GM12873 (cell line): Measurements from ENCODE around the gene ECD.

Experiments
- CTCF ChIP-seq: IDR thresholded peaks from 2 replicates; pipeline ENCODE4 v1.5.1; 2012; ENCODE audit warnings: low read depth, mild to moderate bottlenecking, moderate library complexity, low read length, control low read depth; ENCODE audit not compliant: insufficient read depth; ENCODE audit errors: missing control alignments

ECD gene

GRCh38 chr10:73172867-73173266 is 5.1 kb upstream of the ECD start:
- TF ChIP-seq CTCF: no peak

- no peak for TF ChIP-seq CTCF
Observed at GRCh38 chr10:73169320-73169719, 1.5 kb upstream of the ECD start.

- TF ChIP-seq CTCF: no peak
Observed at GRCh38 chr10:73168465-73168803, 626 bp upstream of the ECD start.

GRCh38 chr10:73167458-73167782 is 388 bp downstream of the ECD start:
- TF ChIP-seq CTCF: no peak

- TF ChIP-seq CTCF: no peak
Observed at GRCh38 chr10:73166972-73167371, 836 bp downstream of the ECD start.

- no peak for TF ChIP-seq CTCF
Observed at GRCh38 chr10:73163096-73163495, 4.7 kb downstream of the ECD start.

GRCh38 chr10:73161662-73162061 is 6.1 kb downstream of the ECD start:
- TF ChIP-seq CTCF: no peak

- no peak for TF ChIP-seq CTCF
Observed at GRCh38 chr10:73161079-73161478, 6.7 kb downstream of the ECD start.
